Measurements from ENCODE around the gene WNT3.
"Not testable (repeated sequence)": the region's sequence is repeated elsewhere in the genome, so short reads cannot be mapped to it uniquely, and the experiment has no call there.

WNT3 gene

DNA sequence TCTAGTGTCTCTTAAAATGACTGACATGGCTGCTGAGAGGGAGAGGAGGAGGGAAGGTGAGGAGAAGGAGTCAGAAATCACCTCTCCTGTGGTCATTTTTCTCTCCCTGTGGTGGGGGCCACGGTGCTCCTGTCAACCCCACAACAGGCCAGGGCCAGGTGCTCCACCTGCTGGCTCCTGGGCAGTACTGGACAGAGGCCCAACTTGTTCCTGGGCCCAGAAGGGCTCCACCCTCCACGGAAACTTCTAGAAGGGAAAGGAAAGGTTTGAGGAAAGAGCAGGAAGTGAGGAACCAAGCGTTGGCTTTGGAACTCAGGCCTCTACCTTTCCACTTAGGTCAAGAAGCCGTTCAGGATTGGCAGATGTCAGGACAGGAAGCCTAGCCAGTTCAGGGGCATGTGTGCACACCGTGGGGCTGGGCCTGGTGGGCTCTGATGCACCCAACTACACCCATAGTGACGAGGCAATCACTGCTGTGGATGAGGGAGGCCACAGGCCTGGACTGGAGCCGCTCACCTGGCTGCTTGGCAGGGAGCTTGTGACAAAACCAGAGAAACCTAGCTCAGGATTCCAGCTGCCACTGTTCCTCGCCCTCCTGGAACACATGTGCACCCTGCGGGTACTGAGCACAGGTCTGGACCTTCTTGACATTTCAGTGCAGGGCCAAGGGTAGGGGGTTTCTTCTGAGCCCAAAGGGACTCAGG is 36.1 kb downstream of the WNT3 start:
- peak; percentile 6 for DNase-seq

DNA sequence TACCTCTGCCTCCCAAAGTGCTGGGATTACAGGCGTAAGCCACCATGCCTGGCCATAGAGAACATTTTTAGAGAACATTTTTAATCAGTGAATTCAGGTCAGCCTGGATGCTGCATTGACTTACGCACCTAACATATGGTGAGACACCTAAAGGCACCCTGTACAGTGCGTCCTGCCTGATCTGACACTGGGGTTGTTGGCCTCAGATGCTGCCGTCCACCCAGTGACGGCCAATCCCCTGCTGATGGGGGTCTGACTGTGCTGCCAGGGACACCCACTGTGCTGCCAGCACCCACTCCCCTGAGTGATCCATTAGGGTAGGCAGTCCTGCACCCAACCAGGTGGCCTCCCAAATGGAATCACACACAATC is 38.5 kb downstream of the WNT3 start:
- no peak for DNase-seq

DNA sequence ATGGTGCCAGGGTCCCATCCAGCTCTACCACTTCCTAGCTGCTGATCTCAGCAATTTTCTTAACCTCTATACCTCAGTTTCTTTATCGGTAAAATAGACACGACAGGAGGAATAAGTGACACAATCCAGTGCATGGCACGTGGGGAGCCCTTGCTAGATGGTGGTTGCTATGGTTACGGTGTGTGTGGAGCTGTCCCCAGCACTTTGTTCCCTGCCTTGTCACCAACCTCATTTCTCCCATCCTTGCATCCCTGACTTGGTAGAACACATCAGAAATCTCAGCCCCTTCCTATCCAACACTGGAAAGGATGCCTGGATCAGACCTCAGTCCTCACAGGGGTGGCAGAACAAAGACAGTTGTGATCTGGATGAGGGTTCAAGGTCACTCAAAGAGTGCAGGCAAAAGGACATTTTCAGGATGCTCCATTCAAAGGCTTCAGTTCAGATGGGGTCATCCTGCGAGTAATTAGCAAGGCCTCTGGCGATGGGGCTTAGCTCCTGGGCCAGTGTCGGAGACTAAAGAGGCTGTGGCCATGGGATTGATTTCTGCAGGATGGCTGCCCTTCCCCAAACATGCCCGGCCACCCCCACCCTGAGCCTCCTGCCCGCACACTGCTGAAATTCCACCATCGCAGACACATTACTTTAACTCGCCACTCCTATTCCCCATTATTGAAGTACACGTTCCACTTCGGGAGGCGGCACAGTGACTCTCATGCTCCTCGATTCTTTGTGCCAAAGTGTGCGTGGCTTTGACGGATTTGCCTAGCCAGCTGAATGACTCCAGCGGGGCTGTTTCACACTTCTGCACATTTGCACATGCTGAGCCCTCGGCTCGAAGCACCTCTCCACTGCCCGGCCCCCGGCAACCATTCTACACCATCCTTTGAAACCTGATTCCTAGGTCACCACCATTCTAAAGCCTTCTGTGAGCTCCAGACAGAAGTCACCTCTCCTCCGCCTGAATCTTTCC is 40.3 kb downstream of the WNT3 start:
- no peak for DNase-seq

DNA sequence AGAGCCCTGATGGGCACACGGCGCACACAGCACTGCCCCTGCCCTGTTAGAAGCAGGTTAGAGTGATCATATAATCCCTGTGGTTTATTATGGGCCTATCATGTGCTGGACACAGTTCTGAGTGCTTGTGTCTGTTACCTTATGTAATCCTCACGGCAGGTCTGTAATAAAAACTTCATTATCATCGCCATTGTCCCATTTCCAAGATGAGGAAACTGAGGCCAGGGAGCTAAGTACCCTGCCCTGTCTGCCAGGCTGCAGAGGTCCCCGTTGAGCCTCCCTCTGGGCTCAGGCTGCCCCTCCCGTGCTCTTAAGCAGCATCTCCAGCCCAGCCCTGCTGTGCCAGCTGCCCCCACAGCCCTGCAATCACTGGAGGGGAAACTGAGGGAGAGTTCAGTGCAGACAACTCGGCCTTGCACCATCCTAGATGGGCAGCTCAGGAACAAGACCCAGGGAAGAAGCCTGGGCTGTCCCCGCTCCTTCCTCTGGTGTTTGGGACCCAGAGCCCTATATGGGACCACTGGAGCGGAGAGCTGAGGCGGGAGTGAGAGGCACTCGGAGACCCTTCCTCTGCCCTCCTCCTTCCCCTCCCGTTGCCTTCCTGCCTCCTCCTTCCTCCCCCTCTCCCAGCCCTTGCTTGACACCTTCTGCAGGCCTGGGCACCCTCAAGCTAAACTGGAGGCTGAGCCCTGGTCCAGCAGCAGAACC is 42.0 kb downstream of the WNT3 start:
- no peak for DNase-seq

DNA sequence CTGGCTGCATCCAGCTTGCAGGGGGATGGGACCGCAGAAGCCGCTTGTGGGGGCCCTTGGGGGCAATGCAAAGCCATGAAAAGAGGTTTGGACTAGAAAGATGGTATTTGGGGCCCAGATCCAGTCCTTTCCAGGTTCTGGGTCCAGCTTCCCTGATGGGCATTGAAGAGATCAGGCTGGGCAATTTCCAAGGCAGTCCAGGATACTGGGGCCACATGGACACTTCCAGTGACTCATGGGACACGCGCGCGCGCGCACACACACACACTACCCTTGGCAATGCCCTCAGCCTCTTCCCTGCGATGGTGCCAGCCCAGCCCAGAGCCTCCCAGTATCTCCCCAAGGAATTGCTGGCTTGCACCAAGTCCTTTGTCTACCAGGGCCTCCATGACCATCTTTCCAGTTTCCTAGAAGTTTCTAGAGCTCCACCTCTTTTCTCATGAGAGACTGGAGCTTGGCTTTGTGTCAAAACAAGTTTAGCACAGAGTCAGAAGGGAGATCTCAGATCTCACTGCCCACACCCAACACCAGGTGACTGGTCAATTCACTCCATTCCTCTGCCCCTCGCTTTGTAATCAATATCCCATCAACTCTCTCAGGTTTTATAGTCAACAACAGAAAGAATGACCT is 44.3 kb downstream of the WNT3 start:
- no peak for DNase-seq

DNA sequence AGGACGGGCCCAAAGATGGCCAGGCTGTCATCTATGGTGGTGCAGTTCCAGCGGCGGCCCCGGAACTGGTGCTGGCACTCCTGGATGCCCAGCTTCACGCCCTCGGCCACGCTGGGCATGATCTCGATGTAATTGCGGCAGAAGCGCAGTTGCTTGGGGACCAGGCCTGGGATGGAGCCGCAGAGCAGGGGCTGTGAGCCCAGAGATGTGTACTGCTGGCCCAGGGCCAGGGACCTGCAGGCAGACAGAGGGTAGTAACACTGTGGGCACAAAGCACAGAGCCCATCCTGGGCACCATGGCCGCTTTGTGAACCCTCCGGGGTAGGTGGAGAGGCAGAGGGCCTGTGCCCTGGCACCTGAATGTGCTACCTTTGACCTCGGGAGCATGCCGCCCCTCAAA is 44.8 kb downstream of the WNT3 start:
- no peak for DNase-seq

DNA sequence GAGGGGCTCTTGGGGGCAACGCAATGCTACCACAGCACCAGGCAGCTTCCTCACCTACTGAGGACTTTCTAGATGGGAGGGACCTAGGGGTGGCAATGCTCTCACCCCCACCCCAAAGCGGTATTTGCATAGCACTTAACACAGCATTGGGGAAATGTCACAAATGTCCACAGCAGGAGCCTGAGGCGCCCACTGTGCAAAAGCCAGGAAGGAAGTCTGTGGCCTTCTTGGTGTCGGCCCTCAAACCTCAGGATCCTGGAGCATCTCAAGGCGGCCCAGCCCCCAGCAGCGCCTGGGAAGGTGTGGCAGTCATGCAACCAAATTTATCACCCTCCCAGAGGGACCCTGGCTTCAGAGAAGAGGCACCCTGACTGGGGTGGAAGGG is 45.3 kb downstream of the WNT3 start:
- no peak for DNase-seq

DNA sequence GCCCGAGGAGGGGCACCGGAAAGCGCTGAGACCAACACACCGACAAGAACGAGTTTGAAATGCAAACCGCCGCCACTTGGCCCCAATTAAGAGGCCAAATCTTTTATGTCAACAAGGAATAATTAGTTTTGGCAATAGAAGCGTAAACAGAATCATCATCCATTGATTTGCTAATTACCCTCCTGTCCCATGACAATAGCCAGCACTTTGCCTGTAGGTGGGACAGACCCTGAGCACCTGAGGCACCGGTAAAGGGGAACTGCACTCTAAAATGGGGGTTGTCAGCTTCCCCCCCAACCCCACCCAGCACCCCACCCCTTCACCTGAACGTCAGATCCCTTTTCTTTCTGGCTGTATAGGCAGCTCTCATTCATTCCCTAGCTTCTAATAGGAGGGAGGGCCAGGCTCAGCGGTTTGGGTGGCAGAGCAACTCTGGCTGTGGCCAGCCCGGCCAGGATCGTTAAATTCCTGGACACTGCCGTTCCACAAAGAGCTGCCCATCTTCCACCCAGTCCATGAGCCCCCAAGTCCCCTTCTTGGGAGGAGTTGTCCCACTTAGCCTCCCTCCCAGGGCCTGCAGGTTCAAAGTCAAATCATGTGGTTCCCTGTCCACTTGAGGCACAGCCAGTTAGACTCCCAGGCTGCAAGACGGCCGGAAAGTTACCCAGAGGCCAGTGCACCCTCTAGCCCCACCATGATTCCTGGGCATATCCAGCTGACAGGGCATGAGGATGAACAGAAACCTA is 45.8 kb downstream of the WNT3 start:
- peak; percentile 17 for DNase-seq

DNA sequence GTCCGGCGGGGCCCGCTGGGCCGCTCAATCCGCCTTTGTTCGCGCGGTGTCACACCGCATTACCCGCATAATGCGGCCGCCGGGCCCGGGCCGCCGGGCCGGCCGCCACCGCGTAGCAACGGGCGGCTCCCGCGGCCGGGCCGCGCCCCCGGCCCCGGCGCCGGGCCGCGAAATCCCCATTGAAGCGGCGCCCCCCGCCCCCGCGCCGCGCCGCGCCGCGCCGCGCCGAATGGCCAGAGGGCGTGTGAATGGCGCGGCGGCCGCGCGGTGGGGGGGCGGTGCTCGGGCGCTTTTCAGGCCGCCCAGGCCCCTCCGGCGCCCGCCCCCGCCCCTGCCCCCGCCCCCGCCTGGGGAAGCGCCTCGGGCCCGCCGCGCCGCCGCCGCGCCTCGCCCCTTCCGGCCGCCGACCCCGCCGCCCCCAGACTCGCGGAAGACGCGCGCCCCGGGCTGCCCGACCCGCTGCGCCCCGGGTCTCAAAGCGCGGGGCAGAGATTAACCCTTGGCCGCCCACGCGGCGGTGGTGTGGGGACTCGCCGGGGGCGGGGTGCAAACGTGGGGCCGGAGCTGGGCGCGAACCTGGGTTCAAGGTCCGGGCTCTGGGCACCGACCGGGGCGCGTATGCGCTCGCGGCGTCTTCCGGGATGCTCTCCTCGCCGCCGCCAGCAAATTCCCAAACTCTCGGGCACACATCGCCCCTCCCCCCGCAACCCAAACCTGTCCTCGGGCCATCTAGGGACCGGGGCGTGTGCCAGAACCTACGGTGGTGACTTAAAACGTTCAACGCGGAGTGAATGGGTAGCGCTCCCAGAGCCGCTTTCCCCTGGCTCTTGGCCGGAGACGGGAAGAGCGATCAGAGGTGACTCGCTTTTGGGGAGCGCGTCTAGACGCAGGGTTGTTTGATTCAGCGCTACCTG is 46.7 kb downstream of the WNT3 start:
- DNase-seq: peak; percentile 38

DNA sequence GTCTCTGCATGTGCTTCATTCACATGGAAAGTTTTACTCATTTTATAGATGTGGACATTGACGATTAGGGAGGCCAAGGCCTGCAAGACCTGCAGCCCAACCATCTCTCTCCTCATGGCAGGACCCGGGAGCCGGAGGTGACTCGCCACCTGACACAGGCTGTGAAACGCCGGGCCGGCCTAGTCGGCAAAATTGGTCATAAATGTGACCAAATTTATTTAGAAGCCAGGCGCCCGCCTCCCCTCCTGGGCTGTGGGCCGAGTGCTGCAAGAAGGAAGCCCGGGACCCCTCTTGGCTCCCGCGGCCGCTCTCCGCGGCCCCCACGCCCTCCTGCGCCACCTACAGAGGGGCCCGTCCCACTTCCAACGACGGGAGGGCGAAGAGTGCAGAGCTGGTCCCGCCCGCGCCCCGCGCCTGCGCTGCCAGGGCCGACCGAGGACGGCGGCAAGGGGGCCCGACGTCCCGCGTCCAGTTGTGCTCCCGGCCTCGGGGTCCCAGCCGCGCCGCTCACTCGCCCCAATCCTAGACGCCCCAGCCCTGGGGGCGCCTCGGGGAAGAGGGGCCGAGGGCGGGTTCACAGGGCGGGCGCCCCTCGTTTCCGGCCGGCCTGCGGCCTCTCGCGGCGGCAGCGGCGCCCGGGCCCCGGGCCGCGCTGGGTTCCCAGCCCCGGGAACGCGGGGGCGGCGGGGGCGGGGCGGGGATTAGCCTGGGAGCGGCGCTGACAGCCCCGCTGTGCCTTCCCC is 47.5 kb downstream of the WNT3 start:
- DNase-seq: peak; percentile 22

DNA sequence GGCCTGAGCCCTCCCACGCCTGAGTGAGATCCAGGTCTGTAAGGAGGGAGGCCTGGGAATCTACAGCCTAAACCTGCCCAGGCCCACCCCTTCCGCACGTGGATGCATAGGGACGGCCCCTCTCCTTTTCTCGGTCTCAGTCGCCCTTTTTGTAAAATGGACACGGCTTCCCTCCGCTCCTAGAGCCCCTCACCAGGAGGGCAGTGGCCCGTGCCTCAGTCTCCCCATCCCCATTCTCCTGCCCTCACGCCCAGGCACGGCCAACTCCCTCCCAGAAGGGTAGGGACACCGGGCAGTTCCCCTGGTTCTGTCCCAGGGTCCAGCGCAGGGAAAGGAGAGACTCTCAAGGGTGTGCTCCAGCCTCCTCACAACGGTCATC is 48.1 kb downstream of the WNT3 start:
- no peak for DNase-seq

DNA sequence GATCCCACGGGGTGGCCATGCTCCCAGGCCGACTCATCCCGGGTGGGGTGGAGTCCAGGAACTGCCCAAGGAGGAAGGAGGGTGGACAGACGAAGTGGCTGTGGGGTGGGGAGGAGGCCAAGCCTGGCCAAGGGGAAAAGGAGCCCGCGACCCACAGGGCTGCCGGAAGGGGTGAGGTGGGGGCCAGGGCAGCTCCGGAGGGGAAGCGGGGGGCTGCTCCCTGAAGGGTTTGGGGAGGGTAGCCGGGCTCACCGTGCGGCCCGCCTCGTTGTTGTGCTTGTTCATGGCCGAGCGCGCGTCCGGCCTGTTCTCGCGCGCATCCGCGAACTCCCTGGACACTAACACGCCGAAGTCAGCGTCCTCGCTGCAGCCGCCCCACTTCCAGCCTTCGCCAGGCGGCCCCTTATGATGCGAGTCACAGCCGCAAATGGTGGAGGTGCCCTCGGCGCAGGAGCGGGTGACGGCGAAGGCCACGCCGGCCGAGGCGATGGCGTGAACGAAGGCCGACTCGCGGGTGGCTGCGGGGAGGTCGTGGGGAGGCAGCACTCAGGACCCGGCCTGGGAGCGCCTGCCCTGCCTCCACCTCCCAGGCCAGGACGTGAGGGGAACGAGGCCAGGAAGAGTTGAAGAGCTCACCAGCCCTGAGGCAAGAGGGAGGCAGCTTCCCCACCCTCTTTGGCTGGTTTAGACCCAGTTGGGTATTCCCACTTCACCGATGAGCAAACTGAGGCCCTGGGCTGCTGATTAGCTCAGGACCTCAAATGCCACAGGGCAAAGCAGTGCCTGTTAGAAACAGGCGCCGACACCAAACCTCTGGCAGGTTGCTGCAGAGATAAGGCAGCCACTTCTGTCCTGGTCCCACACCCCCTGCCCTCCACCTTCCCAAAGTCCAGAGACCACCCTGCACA is 48.7 kb downstream of the WNT3 start:
- DNase-seq: no peak

DNA sequence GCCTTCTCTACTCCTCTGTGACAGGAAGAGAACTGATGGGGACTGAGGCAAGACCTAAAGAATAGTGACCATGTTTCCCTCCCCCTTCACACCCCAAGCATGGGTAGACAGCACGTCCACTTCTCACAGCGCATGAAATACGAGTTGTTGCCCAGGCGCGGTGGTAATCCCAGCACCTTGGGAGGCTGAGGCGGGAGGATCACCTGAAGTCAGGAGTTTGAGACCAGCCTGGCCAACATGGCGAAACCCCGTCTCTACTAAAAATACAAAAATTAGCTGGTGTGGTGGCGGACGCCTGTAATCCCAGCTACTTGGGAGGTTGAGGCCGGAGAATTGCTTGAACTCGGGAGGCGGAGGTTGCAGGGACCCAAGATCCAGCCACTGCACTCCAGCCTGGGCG is 49.6 kb downstream of the WNT3 start:
- DNase-seq: not testable (repeated sequence)

DNA sequence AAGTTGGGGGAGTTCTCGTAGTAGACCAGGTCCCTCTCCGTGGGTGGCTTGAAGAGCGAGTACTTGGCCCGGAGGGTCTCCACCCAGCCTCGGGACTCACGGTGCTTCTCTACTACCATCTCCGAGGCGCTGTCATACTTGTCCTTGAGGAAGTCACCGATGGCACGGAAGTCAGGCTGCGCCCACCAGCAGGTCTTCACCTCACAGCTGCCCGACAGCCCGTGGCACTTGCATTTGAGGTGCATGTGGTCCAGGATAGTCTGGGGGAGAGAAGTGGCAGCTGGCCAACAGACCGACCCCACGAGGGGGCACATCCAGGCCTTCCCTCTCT is 50.0 kb downstream of the WNT3 start:
- DNase-seq: no peak

DNA sequence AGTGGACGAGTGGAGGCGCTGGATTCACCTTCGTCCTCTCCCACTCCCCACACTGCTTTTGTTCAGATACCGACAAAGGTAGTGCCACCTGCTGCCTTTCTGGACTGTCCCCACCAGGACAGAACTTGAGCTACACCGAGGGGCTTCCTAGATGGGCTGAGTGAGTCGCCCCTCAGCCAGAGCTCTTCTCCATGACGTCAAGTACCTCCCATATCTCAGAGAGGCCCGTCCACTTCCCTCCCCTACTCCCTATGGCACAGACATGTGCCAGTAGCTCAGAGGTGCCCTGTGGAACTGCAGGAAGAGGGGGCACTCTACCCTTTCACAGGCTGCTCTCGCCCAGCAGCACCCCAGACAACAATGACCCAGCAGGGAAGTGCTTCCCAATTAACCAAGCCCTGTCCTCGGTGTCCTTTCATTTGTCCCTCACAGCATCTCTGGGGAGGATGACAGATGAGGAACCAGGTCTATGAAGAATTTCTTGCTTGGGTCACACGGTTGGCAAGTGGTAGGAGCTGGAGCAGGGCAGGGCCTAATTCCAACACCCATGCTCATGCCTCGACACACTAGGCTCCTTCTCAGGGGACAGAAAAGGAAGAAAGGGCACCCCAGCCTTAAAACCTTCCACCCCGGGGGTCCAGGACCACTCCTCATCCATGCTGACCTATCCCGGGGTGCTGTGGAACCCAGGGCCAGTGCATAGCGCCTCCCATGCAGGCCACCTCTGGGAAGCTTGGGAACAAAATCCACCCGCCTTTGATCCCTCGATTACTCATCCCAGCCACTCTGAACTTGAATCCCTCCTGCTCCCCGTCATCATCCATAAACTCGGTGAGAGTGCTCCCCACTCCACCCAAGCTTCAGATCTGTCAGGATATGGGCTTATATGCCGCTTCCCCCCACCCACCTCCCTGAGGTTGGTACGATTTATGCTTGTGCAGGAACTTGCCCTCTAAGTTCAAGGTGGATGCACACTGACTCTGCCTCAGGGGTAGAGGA is 51.7 kb downstream of the WNT3 start:
- DNase-seq: no peak

DNA sequence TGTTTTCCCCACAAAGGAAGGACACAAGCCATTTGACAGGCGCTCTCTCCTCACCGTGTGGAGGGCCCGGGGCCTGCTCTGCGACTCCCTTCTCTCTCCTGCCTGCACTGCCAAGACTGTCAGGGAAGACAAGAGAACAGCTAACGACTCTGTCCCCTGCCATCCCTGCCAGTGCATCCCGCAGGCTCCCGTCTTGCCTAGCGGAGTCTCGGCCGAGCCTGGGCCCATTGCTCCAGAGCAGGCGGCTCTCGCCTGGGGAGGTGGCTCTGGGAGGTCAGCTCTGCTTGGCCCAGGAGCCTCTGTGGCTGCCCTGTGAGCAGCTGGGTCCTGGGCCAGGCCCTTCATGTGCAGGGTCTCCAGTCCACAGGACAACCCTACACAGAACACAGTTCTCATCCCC is 53.0 kb downstream of the WNT3 start:
- DNase-seq: no peak

DNA sequence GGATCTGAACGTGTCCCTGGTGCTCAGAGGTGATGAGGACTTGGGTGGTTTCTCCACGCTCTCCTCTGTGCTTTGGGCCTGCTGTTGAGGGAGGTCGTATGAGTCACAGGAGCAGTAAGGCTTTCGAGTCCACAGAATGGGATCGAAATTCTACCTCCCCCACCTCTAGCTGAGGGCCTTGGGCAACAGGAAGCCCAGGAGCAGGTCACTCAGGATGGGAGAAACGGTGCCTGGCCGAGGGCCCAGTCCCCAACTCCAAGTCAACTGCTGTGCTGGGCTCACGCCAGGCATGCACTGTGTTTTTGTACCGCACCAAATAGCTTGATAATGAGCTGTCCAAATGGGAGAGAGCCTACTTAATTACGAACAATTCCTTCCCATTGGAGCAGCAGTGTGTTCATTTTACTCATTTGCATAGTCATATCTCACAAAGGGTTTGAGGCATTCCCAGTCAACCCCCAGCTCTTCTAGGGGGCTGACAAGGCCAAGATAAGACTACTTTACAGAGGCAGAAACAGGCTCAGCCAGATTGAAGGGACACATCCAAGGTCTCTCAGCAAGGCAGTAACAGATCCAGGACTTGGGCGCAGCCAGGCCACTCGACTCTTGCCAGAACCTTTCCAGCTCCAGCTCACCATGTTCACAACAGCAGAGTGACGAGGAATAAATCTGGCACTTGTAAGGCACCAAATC is 53.6 kb downstream of the WNT3 start:
- no peak for DNase-seq
